HepG2 (cell line): ENCODE measurements around the gene TRPV4. TPM values are rescaled to one million over a fixed set of nuclear protein-coding genes. Genes with fewer than 3 reads are reported as not detected.

Source experiments
- polyA plus RNA-seq, 8 experiments: library from polyadenylated mRNA; depleted of rRNA in 3 of 8; stranded (reverse) in 7 of 8; unstranded in 1 of 8; fragments of >200 nt; fragmentation: Illumina TruSeq in 4 of 8; extraction: Trizol in 4 of 8; gene quantifications; 2 replicates each; pipeline versions ENCODE4 v1.2.1 to v1.2.3, GENCODE V29; 2011 to 2016; ENCODE audit warnings: low read depth in 4 of 8, missing spikeins in 1 of 8, mixed read lengths in 1 of 8; ENCODE audit not compliant: insufficient read depth in 1 of 8
- total RNA-seq, 5 experiments: library from RNA; depleted of rRNA; stranded (reverse); fragments of >200 nt; fragmentation: Illumina TruSeq; extraction: Trizol; gene quantifications; 2 replicates each; pipeline ENCODE4 v1.2.3, GENCODE V29; 2016; ENCODE audit warnings: low read depth in 1 of 5
- TF ChIP-seq, protein P1 (sequence below): sonication (generic); formaldehyde crosslinking; IDR thresholded peaks from 2 replicates; pipeline ENCODE4 v1.4.0; 2020; ENCODE audit warnings: mild to moderate bottlenecking, missing genetic modification reagents

The TRPV4 gene
- total and polyA plus RNA-seq, 2 of the 13 experiments (the other 11 are each of a cell fraction or from before 2014, with no cell fraction given): 0.66 to 4.7 TPM

DNA sequence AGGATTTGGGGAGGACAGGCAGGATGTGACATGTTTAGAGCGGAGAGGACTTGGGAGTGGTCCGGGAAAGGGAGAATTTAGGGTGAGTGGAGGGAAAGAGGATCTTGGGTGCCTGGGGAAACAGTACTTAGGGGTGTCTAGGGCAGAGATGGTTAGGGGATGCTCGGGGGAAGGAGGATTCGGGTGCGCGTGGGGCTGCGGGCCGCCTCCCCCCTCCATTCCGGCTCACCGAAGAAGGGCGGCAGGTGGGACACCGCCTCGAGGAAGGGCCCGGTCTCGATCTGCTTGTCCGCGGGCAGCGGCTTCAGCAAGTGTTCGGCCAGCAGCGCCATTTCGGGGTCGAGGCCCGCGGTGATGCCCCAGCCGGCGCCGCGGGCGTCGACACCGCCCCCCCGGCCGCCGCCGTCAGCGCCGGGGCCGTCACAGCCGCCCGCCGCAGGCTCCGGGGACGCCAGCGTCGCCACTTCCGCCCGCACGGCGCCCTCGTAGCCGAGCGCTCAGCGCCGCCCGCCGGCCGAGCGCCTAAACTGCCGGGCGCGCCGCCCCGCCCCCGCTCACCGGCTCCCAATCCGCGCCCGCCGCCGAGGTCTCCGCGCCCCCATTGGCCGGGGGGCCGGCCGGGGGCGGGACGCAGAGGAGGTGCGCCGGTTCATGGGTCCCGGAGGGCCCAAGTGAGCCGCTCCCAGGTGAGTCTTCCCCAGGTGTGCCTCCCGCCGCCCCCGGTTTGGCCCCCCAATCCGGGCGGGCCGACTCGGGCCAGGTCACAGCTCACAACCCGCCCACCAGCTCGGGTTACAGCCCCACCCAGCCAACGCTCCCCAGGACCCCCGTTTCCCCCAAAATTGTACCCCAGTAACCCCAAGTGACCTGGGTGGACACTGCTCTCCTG is 47.1 kb upstream of the TRPV4 start, which contains the start of gene GLTP (continued):
- TF ChIP-seq, protein P1, sequence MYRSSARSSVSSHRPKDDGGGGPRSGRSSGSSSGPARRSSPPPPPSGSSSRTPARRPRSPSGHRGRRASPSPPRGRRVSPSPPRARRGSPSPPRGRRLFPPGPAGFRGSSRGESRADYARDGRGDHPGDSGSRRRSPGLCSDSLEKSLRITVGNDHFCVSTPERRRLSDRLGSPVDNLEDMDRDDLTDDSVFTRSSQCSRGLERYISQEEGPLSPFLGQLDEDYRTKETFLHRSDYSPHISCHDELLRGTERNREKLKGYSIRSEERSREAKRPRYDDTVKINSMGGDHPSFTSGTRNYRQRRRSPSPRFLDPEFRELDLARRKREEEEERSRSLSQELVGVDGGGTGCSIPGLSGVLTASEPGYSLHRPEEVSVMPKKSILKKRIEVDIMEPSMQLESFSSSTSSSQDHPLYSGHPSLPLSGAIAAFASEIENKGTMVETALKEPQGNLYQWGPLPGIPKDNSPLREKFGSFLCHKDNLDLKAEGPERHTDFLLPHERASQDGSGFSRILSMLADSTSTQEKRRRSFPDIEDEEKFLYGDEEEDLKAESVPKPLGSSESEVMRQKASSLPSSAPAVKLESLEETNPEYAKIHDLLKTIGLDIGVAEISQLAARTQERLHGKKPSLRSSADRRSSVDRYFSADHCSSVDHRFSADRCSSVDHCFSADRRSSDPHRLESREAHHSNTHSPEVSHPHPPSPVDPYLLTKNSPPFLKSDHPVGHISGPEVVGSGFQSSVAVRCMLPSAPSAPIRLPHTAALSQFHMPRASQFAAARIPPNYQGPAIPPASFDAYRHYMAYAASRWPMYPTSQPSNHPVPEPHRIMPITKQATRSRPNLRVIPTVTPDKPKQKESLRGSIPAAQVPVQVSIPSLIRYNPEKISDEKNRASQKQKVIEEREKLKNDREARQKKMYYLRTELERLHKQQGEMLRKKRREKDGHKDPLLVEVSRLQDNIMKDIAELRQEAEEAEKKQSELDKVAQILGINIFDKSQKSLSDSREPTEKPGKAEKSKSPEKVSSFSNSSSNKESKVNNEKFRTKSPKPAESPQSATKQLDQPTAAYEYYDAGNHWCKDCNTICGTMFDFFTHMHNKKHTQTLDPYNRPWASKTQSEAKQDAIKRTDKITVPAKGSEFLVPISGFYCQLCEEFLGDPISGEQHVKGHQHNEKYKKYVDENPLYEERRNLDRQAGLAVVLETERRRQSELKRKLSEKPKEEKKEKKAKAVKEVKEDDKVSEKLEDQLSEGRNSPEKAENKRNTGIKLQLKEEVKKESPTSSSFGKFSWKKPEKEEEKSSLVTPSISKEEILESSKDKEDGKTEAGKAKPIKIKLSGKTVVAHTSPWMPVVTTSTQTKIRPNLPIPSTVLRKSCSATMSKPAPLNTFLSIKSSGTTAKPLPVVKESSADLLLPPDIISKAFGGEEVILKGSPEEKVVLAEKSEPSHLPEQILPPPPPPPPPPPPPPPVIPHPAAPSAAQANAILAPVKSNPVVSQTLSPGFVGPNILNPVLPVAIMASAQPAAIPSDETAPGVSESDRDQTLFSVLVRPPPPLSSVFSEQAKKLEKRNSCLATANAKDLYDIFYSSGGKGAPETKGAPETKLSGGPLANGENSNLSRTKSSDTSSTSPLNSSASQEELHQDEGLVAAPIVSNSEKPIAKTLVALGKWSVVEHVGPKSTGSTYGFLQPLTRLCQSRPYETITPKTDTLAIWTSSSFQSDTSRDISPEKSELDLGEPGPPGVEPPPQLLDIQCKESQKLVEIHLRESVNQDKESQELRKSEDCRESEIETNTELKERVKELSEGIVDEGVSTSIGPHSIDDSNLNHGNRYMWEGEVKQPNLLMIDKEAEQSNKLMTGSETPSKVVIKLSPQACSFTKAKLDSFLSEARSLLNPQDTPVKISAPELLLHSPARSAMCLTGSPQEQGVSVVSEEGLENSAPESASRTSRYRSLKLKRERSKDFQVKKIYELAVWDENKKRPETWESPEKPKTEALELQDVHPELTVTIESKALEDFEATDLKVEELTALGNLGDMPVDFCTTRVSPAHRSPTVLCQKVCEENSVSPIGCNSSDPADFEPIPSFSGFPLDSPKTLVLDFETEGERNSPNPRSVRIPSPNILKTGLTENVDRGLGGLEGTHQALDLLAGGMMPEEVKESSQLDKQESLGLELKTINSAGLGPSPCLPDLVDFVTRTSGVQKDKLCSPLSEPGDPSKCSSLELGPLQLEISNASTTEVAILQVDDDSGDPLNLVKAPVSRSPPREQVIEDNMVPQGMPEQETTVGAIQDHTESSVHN (CRISPR knock-in tag): 0 out of 2 replicates have a peak, but pooled peaks have one; percentile 31
- TF ChIP-seq, all 625 proteins: peak for 55
